Neuronal stem cell (in vitro differentiated cells): ENCODE results near the gene TCF4.

ENCODE experiments used
- DNase-seq: peaks from one replicate; pipeline ENCODE4 v3.0.0-alpha.2; 2013; ENCODE audit warnings: low spot score
- H2AFZ ChIP-seq: one replicate; pipeline ENCODE4 v1.6.1; 2013; ENCODE audit warnings: mild to moderate bottlenecking, low read length, inconsistent platforms
- H2AK5ac ChIP-seq: 2 replicates; pipeline ENCODE4 v1.6.1; 2013; ENCODE audit warnings: low read depth, mild to moderate bottlenecking, inconsistent platforms, low read length, moderate library complexity, mixed read lengths
- H2BK120ac ChIP-seq: 2 replicates; pipeline ENCODE4 v1.6.1; 2013; ENCODE audit warnings: low read depth, mild to moderate bottlenecking, inconsistent platforms, low read length, moderate library complexity, mixed read lengths
- H2BK12ac ChIP-seq: one replicate; pipeline ENCODE4 v1.6.1; 2013; ENCODE audit warnings: low read length, inconsistent platforms
- H2BK15ac ChIP-seq: 2 replicates; pipeline ENCODE4 v1.6.1; 2013; ENCODE audit warnings: mild to moderate bottlenecking, low read length, inconsistent platforms, mixed read lengths
- H2BK5ac ChIP-seq: one replicate; pipeline ENCODE4 v1.6.1; 2013; ENCODE audit warnings: inconsistent platforms, mild to moderate bottlenecking, low read length, moderate library complexity
- H3K14ac ChIP-seq: one replicate; pipeline ENCODE4 v1.6.1; 2013; ENCODE audit warnings: low read length, inconsistent platforms
- H3K18ac ChIP-seq: 2 replicates; pipeline ENCODE4 v1.6.1; 2013; ENCODE audit warnings: low read length, inconsistent platforms
- H3K23ac ChIP-seq: 2 replicates; pipeline ENCODE4 v1.6.1; 2013; ENCODE audit warnings: low read depth, mild to moderate bottlenecking, mixed read lengths, low read length, inconsistent platforms; ENCODE audit not compliant: poor library complexity
- H3K27ac ChIP-seq: replicated peaks from 3 replicates; pipeline ENCODE4 v1.5.1; 2013; ENCODE audit warnings: low read length, inconsistent platforms
- H3K27me3 ChIP-seq, 3 experiments: 2 replicates each; pipeline ENCODE4 v1.6.1; 2013; ENCODE audit warnings: low read length in 3 of 3, mild to moderate bottlenecking in 2 of 3, inconsistent platforms in 1 of 3, low read depth in 1 of 3, mixed read lengths in 1 of 3, moderate library complexity in 1 of 3; ENCODE audit not compliant: control insufficient read depth in 3 of 3, insufficient read depth in 3 of 3
- H3K36me3 ChIP-seq, 2 donors: replicated peaks in 1 of 2; 2 replicates each; pipeline ENCODE4 v1.6.1; 2013; ENCODE audit warnings: low read length in 2 of 2; ENCODE audit not compliant: control insufficient read depth in 2 of 2, insufficient read depth in 2 of 2
- H3K4ac ChIP-seq: 2 replicates; pipeline ENCODE4 v1.6.1; 2013; ENCODE audit warnings: inconsistent platforms, mild to moderate bottlenecking, low read length, moderate library complexity
- H3K4me1 ChIP-seq, 2 donors: 1 replicate in 1 of 2; 2 replicates in 1 of 2; pipeline ENCODE4 v1.6.1; 2013; ENCODE audit warnings: low read length in 2 of 2, low read depth in 1 of 2; ENCODE audit not compliant: control insufficient read depth in 2 of 2, insufficient read depth in 1 of 2
- H3K4me2 ChIP-seq: one replicate; pipeline ENCODE4 v1.6.1; 2013; ENCODE audit warnings: mild to moderate bottlenecking, low read length, inconsistent platforms; ENCODE audit not compliant: insufficient read depth, poor library complexity, severe bottlenecking
- H3K4me3 ChIP-seq, 2 donors: 2 replicates each; pipeline ENCODE4 v1.5.1; 2013; ENCODE audit warnings: low read length in 2 of 2, mild to moderate bottlenecking in 2 of 2, inconsistent platforms in 1 of 2, moderate library complexity in 1 of 2
- H3K79me1 ChIP-seq: one replicate; pipeline ENCODE4 v1.6.1; 2013; ENCODE audit warnings: low read depth, mild to moderate bottlenecking, inconsistent platforms, low read length, moderate library complexity
- H3K9ac ChIP-seq: one replicate; pipeline ENCODE4 v1.6.1; 2013; ENCODE audit warnings: mild to moderate bottlenecking, low read depth, low read length, inconsistent platforms; ENCODE audit not compliant: poor library complexity
- H3K9me3 ChIP-seq, 2 donors: replicated peaks in 1 of 2; 2 replicates each; pipeline versions ENCODE3 to v1.6.1; 2013; ENCODE audit warnings: low read length in 2 of 2, mild to moderate bottlenecking in 2 of 2, inconsistent platforms in 1 of 2, low read depth in 1 of 2, mixed read lengths in 1 of 2, moderate library complexity in 1 of 2; ENCODE audit not compliant: control insufficient read depth in 2 of 2, insufficient read depth in 1 of 2
- H4K8ac ChIP-seq: one replicate; pipeline ENCODE4 v1.6.1; 2013; ENCODE audit warnings: low read depth, mild to moderate bottlenecking, inconsistent platforms, low read length, moderate library complexity
- H4K91ac ChIP-seq: one replicate; pipeline ENCODE4 v1.6.1; 2013; ENCODE audit warnings: low read length, low read depth, mild to moderate bottlenecking, inconsistent platforms; ENCODE audit not compliant: poor library complexity
- WGBS, 2 donors: extraction: QIAGEN DNeasy Blood & Tissue Kit; methylation state at CpG; one replicate each; pipeline ENCODE4 v1.1.7; 2013; ENCODE audit warnings: missing lambda C conversion rate in 2 of 2, mixed read lengths in 1 of 2; ENCODE audit not compliant: insufficient read length in 2 of 2, insufficient replicate concordance in 1 of 2; ENCODE audit errors: extremely low coverage in 2 of 2; 5-methylcytosine and 5-hydroxymethylcytosine counted together

The TCF4 gene

GRCh38 chr18:55575066-55575465, 12.9 kb downstream of the TCF4 start:
- Histone ChIP-seq H2BK12ac (no peak overlapping the region), H3K4ac (no peak overlapping the region), H4K91ac (no peak overlapping the region), H3K27ac (no peak overlapping the region), H3K14ac (no peak overlapping the region), H3K27me3 (no peaks in the 10 kb centered on the region), H3K79me1 (peaks cover 4% of the 10 kb centered on the region), H3K9ac (no peak overlapping the region), H3K9me3 (no peaks in the 10 kb centered on the region), H3K18ac (no peak overlapping the region), H2AFZ (no peak overlapping the region), H3K4me2 (no peak overlapping the region), H2BK5ac (no peak overlapping the region), H4K8ac (no peak overlapping the region), H3K23ac (no peak overlapping the region), H2BK120ac (no peak overlapping the region), H3K36me3 (peaks cover 4 to 91% of the 10 kb centered on the region in 2 donors), H2BK15ac (no peak overlapping the region), H3K4me3 (no peak overlapping the region), H2AK5ac (no peak overlapping the region), H3K4me1 (peaks cover 0 to 4% of the 10 kb centered on the region in 2 donors)
- DNase-seq = no peak
- no CpG with 5 or more reads among the region's 1 CpG for WGBS, 2 donors

- no peak overlapping the region for H3K18ac ChIP-seq
- WGBS, 2 donors = no CpG with 5 or more reads among the region's 2 CpGs
- H3K27me3 ChIP-seq = no peaks in the 10 kb centered on the region
- H4K8ac ChIP-seq = no peak overlapping the region
- no peak overlapping the region for H3K14ac ChIP-seq
- DNase-seq = no peak
- H3K23ac ChIP-seq = no peak overlapping the region
- H2BK12ac ChIP-seq = no peak overlapping the region
- peaks cover 4 to 88% of the 10 kb centered on the region in 2 donors for H3K36me3 ChIP-seq
- H3K9me3 ChIP-seq = peaks cover 0 to under 1% of the 10 kb centered on the region in 2 donors
- no peak overlapping the region for H2AK5ac ChIP-seq
- peaks cover 4% of the 10 kb centered on the region for H3K79me1 ChIP-seq
- no peak overlapping the region for H2AFZ ChIP-seq
- no peak overlapping the region for H3K9ac ChIP-seq
- peak overlapping the region in 1 of 2 donors; percentile 46 for H3K4me3 ChIP-seq
- no peak overlapping the region for H2BK120ac ChIP-seq
- H3K4ac ChIP-seq = no peak overlapping the region
- no peak overlapping the region for H3K4me2 ChIP-seq
- H3K4me1 ChIP-seq = peaks cover 0 to 4% of the 10 kb centered on the region in 2 donors
- H2BK5ac ChIP-seq = no peak overlapping the region
- H4K91ac ChIP-seq = no peak overlapping the region
- H3K27ac ChIP-seq = no peak overlapping the region
- H2BK15ac ChIP-seq = no peak overlapping the region
Observed at GRCh38 chr18:55573386-55573785, 14.6 kb downstream of the TCF4 start.

DNA sequence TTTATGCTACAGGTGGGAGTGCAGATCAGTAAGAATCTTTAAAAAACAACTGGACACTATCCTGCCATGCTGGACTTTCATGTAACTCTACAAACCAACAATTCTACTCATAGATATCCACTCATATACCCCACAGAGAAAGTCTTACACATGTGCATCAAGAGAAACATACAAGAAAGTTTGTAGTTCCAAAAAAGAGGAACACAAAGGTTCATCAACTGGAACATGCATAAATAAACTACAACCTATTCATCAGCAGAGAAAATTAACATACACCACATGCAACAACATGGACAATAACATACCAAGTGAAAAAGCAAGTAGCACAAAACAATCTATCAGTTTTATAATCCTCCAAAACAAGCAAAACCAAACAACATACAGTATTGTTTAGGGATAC, 17.0 kb downstream of the TCF4 start:
- Histone ChIP-seq H3K27ac (no peak overlapping the region), H2BK5ac (no peak overlapping the region), H4K8ac (no peak overlapping the region)

DNA sequence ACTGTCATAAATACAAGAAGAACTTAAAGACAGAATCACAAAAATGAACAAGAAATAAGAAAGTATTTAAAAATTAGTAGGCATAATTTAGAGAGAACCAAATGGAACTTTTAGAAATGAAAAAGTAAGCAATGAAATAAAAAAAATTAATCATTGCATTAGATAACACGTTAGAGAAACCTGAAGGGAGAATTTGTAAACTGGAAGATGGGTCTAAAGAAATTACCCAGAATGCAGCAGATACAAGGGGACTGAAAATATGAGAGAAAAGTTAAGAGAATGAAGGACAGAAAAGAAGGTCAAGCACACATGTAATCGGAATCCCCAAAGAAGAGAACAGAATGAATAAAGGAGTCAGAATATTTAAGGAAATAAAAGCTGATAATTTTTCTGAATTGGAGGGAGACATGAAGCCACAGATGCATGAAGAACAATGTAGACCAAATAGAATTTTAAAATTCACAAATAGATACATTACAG, 21.5 kb downstream of the TCF4 start:
- H4K8ac ChIP-seq = no peak overlapping the region
- no peak overlapping the region for H3K9ac ChIP-seq
- no peak overlapping the region for H3K23ac ChIP-seq
- H4K91ac ChIP-seq = no peak overlapping the region
- H3K4me1 ChIP-seq = no peaks in the 10 kb centered on the region
- peaks cover 2% of the 10 kb centered on the region for H3K79me1 ChIP-seq
- peaks cover 2 to 84% of the 10 kb centered on the region in 2 donors for H3K36me3 ChIP-seq
- no peak overlapping the region for H2BK5ac ChIP-seq
- H3K18ac ChIP-seq = no peak overlapping the region
- no peak overlapping the region for H2AK5ac ChIP-seq
- H3K27ac ChIP-seq = no peak overlapping the region
- no peaks in the 10 kb centered on the region for H3K27me3 ChIP-seq
- no peak overlapping the region for H2BK12ac ChIP-seq
- H2BK15ac ChIP-seq = no peak overlapping the region
- H3K14ac ChIP-seq = no peak overlapping the region
- no peak overlapping the region for H2AFZ ChIP-seq
- WGBS, 2 donors = no CpG with 5 or more reads among the region's 2 CpGs
- H3K4me2 ChIP-seq = no peak overlapping the region
- no peak for DNase-seq
- no peak overlapping the region for H2BK120ac ChIP-seq
- peaks cover 0 to 45% of the 10 kb centered on the region in 2 donors for H3K9me3 ChIP-seq
- H3K4me3 ChIP-seq = no peak overlapping the region
- no peak overlapping the region for H3K4ac ChIP-seq

More for the DNA sequence above, 17.0 kb downstream of the TCF4 start:
- Histone ChIP-seq H3K27me3 (no peaks in the 10 kb centered on the region), H2BK12ac (no peak overlapping the region), H3K4ac (no peak overlapping the region), H3K4me1 (peaks cover 0 to 4% of the 10 kb centered on the region in 2 donors), H3K23ac (no peak overlapping the region), H3K79me1 (peaks cover 4% of the 10 kb centered on the region), H3K4me3 (no peak overlapping the region), H4K91ac (no peak overlapping the region), H3K9me3 (peaks cover 0 to 22% of the 10 kb centered on the region in 2 donors), H3K14ac (no peak overlapping the region), H3K9ac (no peak overlapping the region), H2AK5ac (no peak overlapping the region), H3K4me2 (no peak overlapping the region), H2BK15ac (no peak overlapping the region), H2BK120ac (no peak overlapping the region), H3K18ac (no peak overlapping the region), H2AFZ (no peak overlapping the region), H3K36me3 (peaks cover 4 to 86% of the 10 kb centered on the region in 2 donors)
- no peak for DNase-seq
